ENCODE data around the gene DISC1.

GRCh38 chr1:231676487-231676886 is 49.9 kb downstream of the DISC1 start:
- TF ChIP-seq REST (IDR thresholded peaks at IDR 0.05; ENCODE audit: insufficient read depth in 1 of 2, low read depth in 2 of 2, low read length in 1 of 2) (no peak), POLR2AphosphoS5 (IDR thresholded peaks at IDR 0.05; ENCODE audit: low read depth, low read length) (no peak), SIN3A (IDR thresholded peaks at IDR 0.05; ENCODE audit: borderline replicate concordance, insufficient read depth, low read depth, low read length) (no peak)
- TF ChIP-seq, protein P1, sequence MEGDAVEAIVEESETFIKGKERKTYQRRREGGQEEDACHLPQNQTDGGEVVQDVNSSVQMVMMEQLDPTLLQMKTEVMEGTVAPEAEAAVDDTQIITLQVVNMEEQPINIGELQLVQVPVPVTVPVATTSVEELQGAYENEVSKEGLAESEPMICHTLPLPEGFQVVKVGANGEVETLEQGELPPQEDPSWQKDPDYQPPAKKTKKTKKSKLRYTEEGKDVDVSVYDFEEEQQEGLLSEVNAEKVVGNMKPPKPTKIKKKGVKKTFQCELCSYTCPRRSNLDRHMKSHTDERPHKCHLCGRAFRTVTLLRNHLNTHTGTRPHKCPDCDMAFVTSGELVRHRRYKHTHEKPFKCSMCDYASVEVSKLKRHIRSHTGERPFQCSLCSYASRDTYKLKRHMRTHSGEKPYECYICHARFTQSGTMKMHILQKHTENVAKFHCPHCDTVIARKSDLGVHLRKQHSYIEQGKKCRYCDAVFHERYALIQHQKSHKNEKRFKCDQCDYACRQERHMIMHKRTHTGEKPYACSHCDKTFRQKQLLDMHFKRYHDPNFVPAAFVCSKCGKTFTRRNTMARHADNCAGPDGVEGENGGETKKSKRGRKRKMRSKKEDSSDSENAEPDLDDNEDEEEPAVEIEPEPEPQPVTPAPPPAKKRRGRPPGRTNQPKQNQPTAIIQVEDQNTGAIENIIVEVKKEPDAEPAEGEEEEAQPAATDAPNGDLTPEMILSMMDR (IDR thresholded peaks at IDR 0.05): no peak
